K562 (cell line): ENCODE measurements around the gene ODF2. TPM values are rescaled to one million over a fixed set of nuclear protein-coding genes. Genes with fewer than 3 reads are reported as not detected.

ENCODE experiments used
- CBX3 ChIP-seq, 2 experiments: IDR thresholded peaks; 1 replicate in 1 of 2; 2 replicates in 1 of 2; pipeline ENCODE4 v1.6.1; 2012; ENCODE audit warnings: inconsistent platforms in 2 of 2, low read length in 2 of 2, borderline replicate concordance in 1 of 2, control low read depth in 1 of 2
- HLTF ChIP-seq: fragments of 450-650 bp; IDR thresholded peaks from 2 replicates; pipeline ENCODE4 v1.6.1; 2016
- HNRNPL ChIP-seq: fragments of 200-400 bp; formaldehyde crosslinking; IDR thresholded peaks from 2 replicates; pipeline ENCODE4 v1.6.1; 2017; ENCODE audit warnings: low read depth, mild to moderate bottlenecking, low read length
- MTA3 ChIP-seq: fragments of 450-650 bp; formaldehyde crosslinking; IDR thresholded peaks from 2 replicates; pipeline ENCODE4 v1.6.1; 2017; ENCODE audit warnings: mild to moderate bottlenecking, borderline replicate concordance
- NCOA6 ChIP-seq: fragments of 450-650 bp; IDR thresholded peaks from 2 replicates; pipeline ENCODE4 v1.6.1; 2017; ENCODE audit warnings: mild to moderate bottlenecking
- NRF1 ChIP-seq, 2 experiments: fragments of 450-650 bp; IDR thresholded peaks in 1 of 2; conservative IDR thresholded peaks in 1 of 2; 2 replicates each; pipeline ENCODE4 v1.6.1; 2014; ENCODE audit warnings: mild to moderate bottlenecking in 2 of 2
- ZNF165 ChIP-seq: fragments of 250-450 bp; sonication (Bioruptor Pico); IDR thresholded peaks from 2 replicates; pipeline ENCODE4 v1.4.0; 2020; ENCODE audit warnings: borderline replicate concordance
- polyA plus RNA-seq, 8 experiments: library from polyadenylated mRNA; depleted of rRNA in 4 of 8; stranded (reverse) in 5 of 8; unstranded in 3 of 8; fragments of >200 nt; fragmentation: Nextera tagmentation in 2 of 8; fragmentation: Illumina TruSeq in 1 of 8; extraction: Ambion mirVana in 2 of 8; extraction: Trizol in 1 of 8; gene quantifications; 2 replicates each; pipeline versions ENCODE4 v1.2.1 to v1.2.3, GENCODE V29; 2011 to 2014; ENCODE audit warnings: inconsistent platforms in 1 of 8, missing spikeins in 1 of 8
- total RNA-seq, 7 experiments: library from RNA; depleted of rRNA in 6 of 7; stranded (reverse); fragments of >200 nt in 6 of 7; fragmentation: Illumina TruSeq in 2 of 7; extraction: Trizol in 2 of 7; gene quantifications; 2 replicates each; pipeline versions ENCODE4 v1.2.1 to v1.2.3, GENCODE V29; 2011 to 2021; ENCODE audit warnings: low replicate concordance in 1 of 7
- TF ChIP-seq, protein P1 (sequence below): fragments of 450-650 bp; IDR thresholded peaks from 2 replicates; pipeline ENCODE4 v1.6.1; 2016; ENCODE audit warnings: mild to moderate bottlenecking, moderate library complexity
- TF ChIP-seq, protein P2 (sequence below): sonication (generic); formaldehyde crosslinking; IDR thresholded peaks from 2 replicates; pipeline ENCODE4 v1.8.1; 2022; ENCODE audit warnings: missing genetic modification reagents
- TF ChIP-seq, protein P3 (sequence below): fragments of 250-450 bp; sonication (Bioruptor Pico); IDR thresholded peaks from 2 replicates; pipeline ENCODE4 v1.8.0; 2021; ENCODE audit warnings: moderate library complexity, mild to moderate bottlenecking, inconsistent platforms
- TF ChIP-seq, protein P4 (sequence below): fragments of 450-650 bp; IDR thresholded peaks from 2 replicates; pipeline ENCODE4 v1.6.1; 2016; ENCODE audit warnings: antibody characterized with exemption

ODF2 gene
- total and polyA plus RNA-seq, 9 of the 15 experiments (the other 6 are each of a cell fraction or from before 2014, with no cell fraction given), result 16.5 to 83.2 (median 69.7) TPM

DNA sequence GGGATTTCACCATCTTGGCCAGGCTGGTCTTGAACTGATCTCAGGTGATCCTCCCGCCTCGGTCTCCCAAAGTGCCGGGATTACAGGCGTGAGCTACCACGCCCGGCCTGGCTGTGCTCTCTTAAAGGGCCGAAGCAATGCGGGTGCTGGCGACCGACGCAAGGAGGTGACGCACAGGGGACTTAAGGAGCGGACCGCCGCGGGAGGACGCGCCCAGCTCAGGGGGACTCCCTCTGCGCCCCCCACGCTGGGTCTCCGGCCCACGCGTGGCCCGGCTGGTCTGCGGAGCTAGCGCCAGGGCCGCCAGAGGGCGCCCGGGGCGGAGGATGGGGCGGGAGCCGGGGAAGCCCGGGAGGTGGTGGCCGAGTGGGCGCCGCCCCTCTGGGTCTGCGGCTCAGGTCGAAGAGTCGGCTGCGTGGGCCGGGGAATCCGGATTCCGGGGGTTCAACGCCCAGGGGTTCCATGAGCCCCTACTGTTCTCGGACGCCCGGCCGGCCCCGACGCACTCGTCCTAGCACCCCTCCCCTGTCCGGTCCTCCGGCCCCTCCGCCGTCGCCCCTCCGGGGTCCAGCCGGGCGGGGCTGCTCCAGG lies 35.7 kb upstream of the ODF2 start (continued):
- TF ChIP-seq, protein P1, sequence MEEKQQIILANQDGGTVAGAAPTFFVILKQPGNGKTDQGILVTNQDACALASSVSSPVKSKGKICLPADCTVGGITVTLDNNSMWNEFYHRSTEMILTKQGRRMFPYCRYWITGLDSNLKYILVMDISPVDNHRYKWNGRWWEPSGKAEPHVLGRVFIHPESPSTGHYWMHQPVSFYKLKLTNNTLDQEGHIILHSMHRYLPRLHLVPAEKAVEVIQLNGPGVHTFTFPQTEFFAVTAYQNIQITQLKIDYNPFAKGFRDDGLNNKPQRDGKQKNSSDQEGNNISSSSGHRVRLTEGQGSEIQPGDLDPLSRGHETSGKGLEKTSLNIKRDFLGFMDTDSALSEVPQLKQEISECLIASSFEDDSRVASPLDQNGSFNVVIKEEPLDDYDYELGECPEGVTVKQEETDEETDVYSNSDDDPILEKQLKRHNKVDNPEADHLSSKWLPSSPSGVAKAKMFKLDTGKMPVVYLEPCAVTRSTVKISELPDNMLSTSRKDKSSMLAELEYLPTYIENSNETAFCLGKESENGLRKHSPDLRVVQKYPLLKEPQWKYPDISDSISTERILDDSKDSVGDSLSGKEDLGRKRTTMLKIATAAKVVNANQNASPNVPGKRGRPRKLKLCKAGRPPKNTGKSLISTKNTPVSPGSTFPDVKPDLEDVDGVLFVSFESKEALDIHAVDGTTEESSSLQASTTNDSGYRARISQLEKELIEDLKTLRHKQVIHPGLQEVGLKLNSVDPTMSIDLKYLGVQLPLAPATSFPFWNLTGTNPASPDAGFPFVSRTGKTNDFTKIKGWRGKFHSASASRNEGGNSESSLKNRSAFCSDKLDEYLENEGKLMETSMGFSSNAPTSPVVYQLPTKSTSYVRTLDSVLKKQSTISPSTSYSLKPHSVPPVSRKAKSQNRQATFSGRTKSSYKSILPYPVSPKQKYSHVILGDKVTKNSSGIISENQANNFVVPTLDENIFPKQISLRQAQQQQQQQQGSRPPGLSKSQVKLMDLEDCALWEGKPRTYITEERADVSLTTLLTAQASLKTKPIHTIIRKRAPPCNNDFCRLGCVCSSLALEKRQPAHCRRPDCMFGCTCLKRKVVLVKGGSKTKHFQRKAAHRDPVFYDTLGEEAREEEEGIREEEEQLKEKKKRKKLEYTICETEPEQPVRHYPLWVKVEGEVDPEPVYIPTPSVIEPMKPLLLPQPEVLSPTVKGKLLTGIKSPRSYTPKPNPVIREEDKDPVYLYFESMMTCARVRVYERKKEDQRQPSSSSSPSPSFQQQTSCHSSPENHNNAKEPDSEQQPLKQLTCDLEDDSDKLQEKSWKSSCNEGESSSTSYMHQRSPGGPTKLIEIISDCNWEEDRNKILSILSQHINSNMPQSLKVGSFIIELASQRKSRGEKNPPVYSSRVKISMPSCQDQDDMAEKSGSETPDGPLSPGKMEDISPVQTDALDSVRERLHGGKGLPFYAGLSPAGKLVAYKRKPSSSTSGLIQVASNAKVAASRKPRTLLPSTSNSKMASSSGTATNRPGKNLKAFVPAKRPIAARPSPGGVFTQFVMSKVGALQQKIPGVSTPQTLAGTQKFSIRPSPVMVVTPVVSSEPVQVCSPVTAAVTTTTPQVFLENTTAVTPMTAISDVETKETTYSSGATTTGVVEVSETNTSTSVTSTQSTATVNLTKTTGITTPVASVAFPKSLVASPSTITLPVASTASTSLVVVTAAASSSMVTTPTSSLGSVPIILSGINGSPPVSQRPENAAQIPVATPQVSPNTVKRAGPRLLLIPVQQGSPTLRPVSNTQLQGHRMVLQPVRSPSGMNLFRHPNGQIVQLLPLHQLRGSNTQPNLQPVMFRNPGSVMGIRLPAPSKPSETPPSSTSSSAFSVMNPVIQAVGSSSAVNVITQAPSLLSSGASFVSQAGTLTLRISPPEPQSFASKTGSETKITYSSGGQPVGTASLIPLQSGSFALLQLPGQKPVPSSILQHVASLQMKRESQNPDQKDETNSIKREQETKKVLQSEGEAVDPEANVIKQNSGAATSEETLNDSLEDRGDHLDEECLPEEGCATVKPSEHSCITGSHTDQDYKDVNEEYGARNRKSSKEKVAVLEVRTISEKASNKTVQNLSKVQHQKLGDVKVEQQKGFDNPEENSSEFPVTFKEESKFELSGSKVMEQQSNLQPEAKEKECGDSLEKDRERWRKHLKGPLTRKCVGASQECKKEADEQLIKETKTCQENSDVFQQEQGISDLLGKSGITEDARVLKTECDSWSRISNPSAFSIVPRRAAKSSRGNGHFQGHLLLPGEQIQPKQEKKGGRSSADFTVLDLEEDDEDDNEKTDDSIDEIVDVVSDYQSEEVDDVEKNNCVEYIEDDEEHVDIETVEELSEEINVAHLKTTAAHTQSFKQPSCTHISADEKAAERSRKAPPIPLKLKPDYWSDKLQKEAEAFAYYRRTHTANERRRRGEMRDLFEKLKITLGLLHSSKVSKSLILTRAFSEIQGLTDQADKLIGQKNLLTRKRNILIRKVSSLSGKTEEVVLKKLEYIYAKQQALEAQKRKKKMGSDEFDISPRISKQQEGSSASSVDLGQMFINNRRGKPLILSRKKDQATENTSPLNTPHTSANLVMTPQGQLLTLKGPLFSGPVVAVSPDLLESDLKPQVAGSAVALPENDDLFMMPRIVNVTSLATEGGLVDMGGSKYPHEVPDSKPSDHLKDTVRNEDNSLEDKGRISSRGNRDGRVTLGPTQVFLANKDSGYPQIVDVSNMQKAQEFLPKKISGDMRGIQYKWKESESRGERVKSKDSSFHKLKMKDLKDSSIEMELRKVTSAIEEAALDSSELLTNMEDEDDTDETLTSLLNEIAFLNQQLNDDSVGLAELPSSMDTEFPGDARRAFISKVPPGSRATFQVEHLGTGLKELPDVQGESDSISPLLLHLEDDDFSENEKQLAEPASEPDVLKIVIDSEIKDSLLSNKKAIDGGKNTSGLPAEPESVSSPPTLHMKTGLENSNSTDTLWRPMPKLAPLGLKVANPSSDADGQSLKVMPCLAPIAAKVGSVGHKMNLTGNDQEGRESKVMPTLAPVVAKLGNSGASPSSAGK, result peak; percentile 75
- no peak for TF ChIP-seq HLTF
- TF ChIP-seq HNRNPL, result peak; percentile 64; the same call in 1 of the 2 replicates
- TF ChIP-seq MTA3, result peak; percentile 96
- TF ChIP-seq, protein P2, sequence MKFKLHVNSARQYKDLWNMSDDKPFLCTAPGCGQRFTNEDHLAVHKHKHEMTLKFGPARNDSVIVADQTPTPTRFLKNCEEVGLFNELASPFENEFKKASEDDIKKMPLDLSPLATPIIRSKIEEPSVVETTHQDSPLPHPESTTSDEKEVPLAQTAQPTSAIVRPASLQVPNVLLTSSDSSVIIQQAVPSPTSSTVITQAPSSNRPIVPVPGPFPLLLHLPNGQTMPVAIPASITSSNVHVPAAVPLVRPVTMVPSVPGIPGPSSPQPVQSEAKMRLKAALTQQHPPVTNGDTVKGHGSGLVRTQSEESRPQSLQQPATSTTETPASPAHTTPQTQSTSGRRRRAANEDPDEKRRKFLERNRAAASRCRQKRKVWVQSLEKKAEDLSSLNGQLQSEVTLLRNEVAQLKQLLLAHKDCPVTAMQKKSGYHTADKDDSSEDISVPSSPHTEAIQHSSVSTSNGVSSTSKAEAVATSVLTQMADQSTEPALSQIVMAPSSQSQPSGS, result no peak
- TF ChIP-seq, protein P3, sequence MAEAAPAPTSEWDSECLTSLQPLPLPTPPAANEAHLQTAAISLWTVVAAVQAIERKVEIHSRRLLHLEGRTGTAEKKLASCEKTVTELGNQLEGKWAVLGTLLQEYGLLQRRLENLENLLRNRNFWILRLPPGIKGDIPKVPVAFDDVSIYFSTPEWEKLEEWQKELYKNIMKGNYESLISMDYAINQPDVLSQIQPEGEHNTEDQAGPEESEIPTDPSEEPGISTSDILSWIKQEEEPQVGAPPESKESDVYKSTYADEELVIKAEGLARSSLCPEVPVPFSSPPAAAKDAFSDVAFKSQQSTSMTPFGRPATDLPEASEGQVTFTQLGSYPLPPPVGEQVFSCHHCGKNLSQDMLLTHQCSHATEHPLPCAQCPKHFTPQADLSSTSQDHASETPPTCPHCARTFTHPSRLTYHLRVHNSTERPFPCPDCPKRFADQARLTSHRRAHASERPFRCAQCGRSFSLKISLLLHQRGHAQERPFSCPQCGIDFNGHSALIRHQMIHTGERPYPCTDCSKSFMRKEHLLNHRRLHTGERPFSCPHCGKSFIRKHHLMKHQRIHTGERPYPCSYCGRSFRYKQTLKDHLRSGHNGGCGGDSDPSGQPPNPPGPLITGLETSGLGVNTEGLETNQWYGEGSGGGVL, result no peak
- no peak for TF ChIP-seq NCOA6
- TF ChIP-seq CBX3 (IDR thresholded peaks at IDR 0.05; ENCODE audit: borderline replicate concordance in 1 of 2, low read length in 2 of 2), result peak in 1 of 2 experiments; percentile 19; a peak in 1 of 3 replicates
- no peak for TF ChIP-seq ZNF165 (CRISPR knock-in tag)
- TF ChIP-seq, protein P4, sequence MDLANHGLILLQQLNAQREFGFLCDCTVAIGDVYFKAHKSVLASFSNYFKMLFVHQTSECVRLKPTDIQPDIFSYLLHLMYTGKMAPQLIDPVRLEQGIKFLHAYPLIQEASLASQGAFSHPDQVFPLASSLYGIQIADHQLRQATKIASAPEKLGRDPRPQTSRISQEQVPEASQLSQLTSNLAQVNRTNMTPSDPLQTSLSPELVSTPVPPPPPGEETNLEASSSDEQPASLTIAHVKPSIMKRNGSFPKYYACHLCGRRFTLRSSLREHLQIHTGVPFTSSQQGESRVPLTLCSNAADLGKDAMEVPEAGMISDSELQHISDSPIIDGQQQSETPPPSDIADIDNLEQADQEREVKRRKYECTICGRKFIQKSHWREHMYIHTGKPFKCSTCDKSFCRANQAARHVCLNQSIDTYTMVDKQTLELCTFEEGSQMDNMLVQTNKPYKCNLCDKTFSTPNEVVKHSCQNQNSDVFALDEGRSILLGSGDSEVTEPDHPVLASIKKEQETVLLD, result peak; percentile 72; the same call in 1 of the 2 replicates
- peak; percentile 49 to 53 for TF ChIP-seq NRF1 (conservative IDR thresholded peaks at IDR 0.05 in 1 of 2, IDR thresholded peaks at IDR 0.05 in 1 of 2)
